GM21515 (cell line): Measurements from ENCODE around the gene RNF126.
"Not testable (repeated sequence)": the region's sequence is repeated elsewhere in the genome, so short reads cannot be mapped to it uniquely, and the experiment has no call there.

Experiments
- ATAC-seq: cut with Tn5 transposase; IDR thresholded peaks from one replicate; pipeline ENCODE4 v1.9.1; 2021; ENCODE audit not compliant: unreplicated experiment

The RNF126 gene

GRCh38 chr19:686589-687297, 23.7 kb upstream of the RNF126 start:
- ATAC-seq, result no peak

- ATAC-seq, result no peak
Observed at GRCh38 chr19:685454-685931, 22.5 kb upstream of the RNF126 start.

GRCh38 chr19:682678-683320, 19.8 kb upstream of the RNF126 start:
- no peak for ATAC-seq

- no peak for ATAC-seq
Observed at GRCh38 chr19:681029-682019, 18.3 kb upstream of the RNF126 start.

GRCh38 chr19:680287-681028, 17.4 kb upstream of the RNF126 start:
- ATAC-seq, result peak; percentile 60

- ATAC-seq, result peak; percentile 12
Observed at GRCh38 chr19:679418-680286, 16.6 kb upstream of the RNF126 start.

GRCh38 chr19:678791-679388, 15.9 kb upstream of the RNF126 start:
- ATAC-seq, result no peak

- no peak for ATAC-seq
Observed at GRCh38 chr19:677601-678436, 14.8 kb upstream of the RNF126 start.

- no peak for ATAC-seq
Observed at GRCh38 chr19:677201-677600, 14.2 kb upstream of the RNF126 start.

- ATAC-seq, result no peak
Observed at GRCh38 chr19:676339-677105, 13.5 kb upstream of the RNF126 start, which contains the start of gene FSTL3. Gene FSTL3, plus strand, starts transcription at chr19:676392. Its CDS starts 32 bp downstream, at chr19:676424.

- ATAC-seq, result no peak
Observed at GRCh38 chr19:676007-676338, 13.0 kb upstream of the RNF126 start.

- no peak for ATAC-seq
Observed at GRCh38 chr19:674282-675151, 11.5 kb upstream of the RNF126 start.

- no peak for ATAC-seq
Observed at GRCh38 chr19:670609-671075, 7.6 kb upstream of the RNF126 start.

- ATAC-seq, result not testable (repeated sequence)
Observed at GRCh38 chr19:668675-669434, 5.8 kb upstream of the RNF126 start.

GRCh38 chr19:666985-667573, 4.1 kb upstream of the RNF126 start:
- not testable (repeated sequence) for ATAC-seq
